Fibroblast of lung (primary cell): ENCODE data around the gene PTK7. TPM values are rescaled to one million over a fixed set of nuclear protein-coding genes. Genes with fewer than 3 reads are reported as not detected.

Experiments
- DNase-seq, 2 donors: peaks; one replicate each; pipeline versions ENCODE4 v3.0.0 to v3.0.0-alpha.2; 2010; ENCODE audit warnings: low read depth in 2 of 2
- H2AFZ ChIP-seq: 2 replicates; pipeline ENCODE4 v1.5.1; 2012; ENCODE audit warnings: low read length, control low read depth, inconsistent platforms
- H3K27ac ChIP-seq: 2 replicates; pipeline ENCODE4 v1.5.1; 2011; ENCODE audit warnings: low read length, control low read depth; ENCODE audit not compliant: insufficient read depth
- H3K27me3 ChIP-seq: 2 replicates; pipeline ENCODE4 v1.5.1; 2011; ENCODE audit warnings: mild to moderate bottlenecking, low read length; ENCODE audit not compliant: control insufficient read depth, insufficient read depth
- H3K36me3 ChIP-seq: 2 replicates; pipeline ENCODE4 v1.5.1; 2011; ENCODE audit warnings: low read length; ENCODE audit not compliant: control insufficient read depth, insufficient read depth
- H3K4me1 ChIP-seq: 2 replicates; pipeline ENCODE4 v1.5.1; 2011; ENCODE audit warnings: low read length; ENCODE audit not compliant: control insufficient read depth, insufficient read depth; ENCODE audit errors: extremely low read depth
- H3K4me2 ChIP-seq: 2 replicates; pipeline ENCODE4 v1.5.1; 2011; ENCODE audit warnings: low read length, control low read depth; ENCODE audit not compliant: insufficient read depth; ENCODE audit errors: extremely low read depth
- H3K4me3 ChIP-seq, 4 experiments: fragments of 200-600 bp in 1 of 4; sonication (generic) in 1 of 4; replicated peaks in 1 of 4; 2 replicates each; pipeline ENCODE4 v1.5.1; 2011 to 2016; ENCODE audit warnings: low read length in 4 of 4, low read depth in 3 of 4, mild to moderate bottlenecking in 3 of 4, control low read depth in 2 of 4, inconsistent platforms in 1 of 4, mixed read lengths in 1 of 4; ENCODE audit not compliant: insufficient read depth in 1 of 4; ENCODE audit errors: control extremely low read depth in 1 of 4
- H3K79me2 ChIP-seq: 2 replicates; pipeline ENCODE4 v1.5.1; 2012; ENCODE audit warnings: mild to moderate bottlenecking, low read length, inconsistent platforms; ENCODE audit not compliant: control insufficient read depth, insufficient read depth
- H3K9ac ChIP-seq: 2 replicates; pipeline ENCODE4 v1.5.1; 2011; ENCODE audit warnings: mild to moderate bottlenecking, low read length, control low read depth; ENCODE audit not compliant: insufficient read depth
- H3K9me3 ChIP-seq: 2 replicates; pipeline ENCODE4 v1.5.1; 2012; ENCODE audit warnings: low read depth, low read length; ENCODE audit not compliant: control insufficient read depth, insufficient read depth
- H4K20me1 ChIP-seq: 2 replicates; pipeline ENCODE4 v1.5.1; 2011; ENCODE audit warnings: low read length; ENCODE audit not compliant: control insufficient read depth, insufficient read depth; ENCODE audit errors: extremely low read depth
- EZH2 ChIP-seq: IDR thresholded peaks from 2 replicates; pipeline ENCODE4 v1.5.1; 2012; ENCODE audit warnings: low read length, control low read depth, mild to moderate bottlenecking; ENCODE audit errors: missing control alignments
- polyA plus RNA-seq, 2 donors: library from polyadenylated mRNA; depleted of rRNA in 1 of 2; stranded (reverse) in 1 of 2; unstranded in 1 of 2; fragments of >200 nt; gene quantifications; 2 replicates each; pipeline ENCODE4 v1.2.1, GENCODE V29; 2011 to 2012; ENCODE audit warnings: missing spikeins in 1 of 2
- total RNA-seq: library from RNA; depleted of rRNA; stranded (reverse); fragments of >200 nt; gene quantifications from 2 replicates; pipeline ENCODE4 v1.2.1, GENCODE V29; 2014
- TF ChIP-seq, protein P1 (sequence below), 2 donors: IDR thresholded peaks in 1 of 2; conservative IDR thresholded peaks in 1 of 2; 1 replicate in 1 of 2; 2 replicates in 1 of 2; pipeline ENCODE4 v1.5.1; 2011 to 2012; ENCODE audit warnings: low read length in 2 of 2, control low read depth in 1 of 2, inconsistent platforms in 1 of 2, low read depth in 1 of 2, mild to moderate bottlenecking in 1 of 2

Gene PTK7
- total and polyA plus RNA-seq, 2 donors (not counting 1 experiment from before 2014, with no cell fraction given), result 145 to 149 TPM

DNA sequence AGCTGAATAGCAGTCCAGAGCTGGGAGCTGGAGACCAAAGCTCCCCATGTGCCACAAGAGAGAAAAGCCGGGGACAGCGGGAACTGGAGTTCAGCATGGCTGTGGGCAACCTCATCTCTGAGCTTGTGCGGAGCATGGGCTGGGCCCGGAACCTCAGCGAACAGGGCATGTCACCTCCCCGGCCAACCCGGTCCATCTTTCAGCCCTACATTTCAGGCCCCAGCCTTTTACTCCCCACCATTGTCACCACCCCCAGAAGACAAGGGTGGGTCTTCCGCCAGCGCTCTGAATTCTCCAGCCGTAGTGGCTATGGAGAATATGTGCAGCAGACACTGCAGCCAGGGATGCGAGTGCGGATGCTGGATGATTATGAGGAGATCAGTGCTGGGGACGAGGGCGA lies 109.9 kb downstream of the PTK7 start:
- Histone ChIP-seq H3K27me3 (no peaks in the 10 kb centered on the region), H3K27ac (no peak overlapping the region), H3K9ac (no peak overlapping the region), H4K20me1 (no peaks in the 10 kb centered on the region), H3K4me2 (no peak overlapping the region), H3K36me3 (peaks cover 21% of the 10 kb centered on the region), H3K4me3 (no peak overlapping the region), H3K4me1 (peaks cover 5% of the 10 kb centered on the region), H3K79me2 (peaks cover 3% of the 10 kb centered on the region), H2AFZ (no peak overlapping the region), H3K9me3 (no peaks in the 10 kb centered on the region)
- no peak for DNase-seq
- TF ChIP-seq, protein P1, sequence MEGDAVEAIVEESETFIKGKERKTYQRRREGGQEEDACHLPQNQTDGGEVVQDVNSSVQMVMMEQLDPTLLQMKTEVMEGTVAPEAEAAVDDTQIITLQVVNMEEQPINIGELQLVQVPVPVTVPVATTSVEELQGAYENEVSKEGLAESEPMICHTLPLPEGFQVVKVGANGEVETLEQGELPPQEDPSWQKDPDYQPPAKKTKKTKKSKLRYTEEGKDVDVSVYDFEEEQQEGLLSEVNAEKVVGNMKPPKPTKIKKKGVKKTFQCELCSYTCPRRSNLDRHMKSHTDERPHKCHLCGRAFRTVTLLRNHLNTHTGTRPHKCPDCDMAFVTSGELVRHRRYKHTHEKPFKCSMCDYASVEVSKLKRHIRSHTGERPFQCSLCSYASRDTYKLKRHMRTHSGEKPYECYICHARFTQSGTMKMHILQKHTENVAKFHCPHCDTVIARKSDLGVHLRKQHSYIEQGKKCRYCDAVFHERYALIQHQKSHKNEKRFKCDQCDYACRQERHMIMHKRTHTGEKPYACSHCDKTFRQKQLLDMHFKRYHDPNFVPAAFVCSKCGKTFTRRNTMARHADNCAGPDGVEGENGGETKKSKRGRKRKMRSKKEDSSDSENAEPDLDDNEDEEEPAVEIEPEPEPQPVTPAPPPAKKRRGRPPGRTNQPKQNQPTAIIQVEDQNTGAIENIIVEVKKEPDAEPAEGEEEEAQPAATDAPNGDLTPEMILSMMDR (conservative IDR thresholded peaks at IDR 0.05 in 1 of 2, IDR thresholded peaks at IDR 0.05 in 1 of 2; ENCODE audit: low read depth in 1 of 2, low read length in 2 of 2), result no peak
- no peak for TF ChIP-seq EZH2

GRCh38 chr6:43186706-43187105 lies 110.6 kb downstream of the PTK7 start:
- no peaks in the 10 kb centered on the region for H3K9me3 ChIP-seq
- H3K4me1 ChIP-seq, result no peaks in the 10 kb centered on the region
- no peak overlapping the region for H3K4me3 ChIP-seq
- H3K9ac ChIP-seq, result no peak overlapping the region
- no peak for TF ChIP-seq EZH2
- TF ChIP-seq, protein P1 (conservative IDR thresholded peaks at IDR 0.05 in 1 of 2, IDR thresholded peaks at IDR 0.05 in 1 of 2; ENCODE audit: low read depth in 1 of 2, low read length in 2 of 2), result no peak
- H2AFZ ChIP-seq, result no peak overlapping the region
- H4K20me1 ChIP-seq, result no peaks in the 10 kb centered on the region
- no peak overlapping the region for H3K27ac ChIP-seq
- H3K36me3 ChIP-seq, result peaks cover 21% of the 10 kb centered on the region
- no peaks in the 10 kb centered on the region for H3K27me3 ChIP-seq
- H3K79me2 ChIP-seq, result peaks cover 3% of the 10 kb centered on the region
- DNase-seq, result no peak
- H3K4me2 ChIP-seq, result no peak overlapping the region

GRCh38 chr6:43187821-43188220 lies 111.7 kb downstream of the PTK7 start:
- no peak overlapping the region for H3K4me3 ChIP-seq
- TF ChIP-seq EZH2, result no peak
- TF ChIP-seq, protein P1 (conservative IDR thresholded peaks at IDR 0.05 in 1 of 2, IDR thresholded peaks at IDR 0.05 in 1 of 2; ENCODE audit: low read depth in 1 of 2, low read length in 2 of 2), result no peak
- no peaks in the 10 kb centered on the region for H3K27me3 ChIP-seq
- no peaks in the 10 kb centered on the region for H3K79me2 ChIP-seq
- H4K20me1 ChIP-seq, result no peaks in the 10 kb centered on the region
- H2AFZ ChIP-seq, result no peak overlapping the region
- no peaks in the 10 kb centered on the region for H3K4me1 ChIP-seq
- H3K4me2 ChIP-seq, result no peak overlapping the region
- no peak for DNase-seq
- peaks cover 25% of the 10 kb centered on the region for H3K36me3 ChIP-seq
- no peak overlapping the region for H3K27ac ChIP-seq
- no peak overlapping the region for H3K9ac ChIP-seq
- no peaks in the 10 kb centered on the region for H3K9me3 ChIP-seq
